ENCODE measurements around the gene RNF169. TPM values are rescaled to one million over a fixed set of nuclear protein-coding genes. Genes with fewer than 3 reads are reported as not detected.

The RNF169 gene
- total and polyA plus RNA-seq, 2 donors (not counting 1 experiment from before 2014, with no cell fraction given): 6.7 to 28.4 TPM

DNA sequence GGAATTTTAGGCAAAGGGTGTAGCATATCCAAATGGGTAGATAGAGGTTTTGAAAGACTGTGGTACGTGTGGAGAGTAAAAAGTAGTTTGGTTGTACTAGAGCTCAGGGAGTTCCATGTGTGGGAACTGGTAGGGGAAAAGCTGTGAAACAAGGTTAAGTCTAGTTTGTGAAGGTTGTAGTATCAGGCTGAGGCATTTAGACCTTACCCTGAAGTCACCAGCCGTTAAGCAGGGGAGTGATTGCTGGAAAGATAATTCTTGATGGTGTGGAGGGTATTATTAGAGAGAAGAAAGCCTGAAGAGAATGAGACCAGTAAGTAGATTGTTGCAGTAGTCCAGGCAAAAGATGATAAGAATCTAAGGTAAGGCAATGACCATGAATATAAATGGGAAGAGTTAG is 68.0 kb downstream of the RNF169 start:
- no peaks in the 10 kb centered on the region for H3K27me3 Mint-ChIP-seq
- DNase-seq (no peak), ATAC-seq (ENCODE audit: low read depth) (no peak)
- H3K36me3 ChIP-seq (replicated peaks in 1 of 2; ENCODE audit: control extremely low read depth in 1 of 2, control insufficient read depth in 1 of 2, extremely low read depth in 1 of 2, insufficient read depth in 2 of 2, low read length in 1 of 2): peaks cover 18 to 57% of the 10 kb centered on the region in 2 experiments
- H3K27ac ChIP-seq (ENCODE audit: low read length in 2 of 2): no peak overlapping the region
- H3K4me1 ChIP-seq (ENCODE audit: control insufficient read depth in 2 of 2, insufficient read depth in 2 of 2, low read length in 2 of 2): no peaks in the 10 kb centered on the region
- ChIA-PET POLR2A (no interaction called here), CTCF (interaction anchor here (0.9 kb wide), 1 partner anchor 112 kb away, joined by 3 read pairs; no protein-coding TSS in a partner anchor)
- WGBS (ENCODE audit: insufficient coverage): 97% methylated on average over 2 of the region's 2 CpGs
- no peaks in the 10 kb centered on the region for H3K4me1 Mint-ChIP-seq
- peak overlapping the region; percentile 22 for H3K27ac Mint-ChIP-seq
- no peak overlapping the region for H3K4me3 ChIP-seq (ENCODE audit: control extremely low read depth in 1 of 5, extremely low read depth in 1 of 5, insufficient read depth in 1 of 5, low read depth in 2 of 5, low read length in 4 of 5)
- no peaks in the 10 kb centered on the region for H3K9me3 Mint-ChIP-seq (ENCODE audit: insufficient read depth)
- no peaks in the 10 kb centered on the region for H3K9me3 ChIP-seq (ENCODE audit: control extremely low read depth in 1 of 3, control insufficient read depth in 2 of 3, insufficient read depth in 1 of 3, low read length in 2 of 3)
- TF ChIP-seq, protein P1, sequence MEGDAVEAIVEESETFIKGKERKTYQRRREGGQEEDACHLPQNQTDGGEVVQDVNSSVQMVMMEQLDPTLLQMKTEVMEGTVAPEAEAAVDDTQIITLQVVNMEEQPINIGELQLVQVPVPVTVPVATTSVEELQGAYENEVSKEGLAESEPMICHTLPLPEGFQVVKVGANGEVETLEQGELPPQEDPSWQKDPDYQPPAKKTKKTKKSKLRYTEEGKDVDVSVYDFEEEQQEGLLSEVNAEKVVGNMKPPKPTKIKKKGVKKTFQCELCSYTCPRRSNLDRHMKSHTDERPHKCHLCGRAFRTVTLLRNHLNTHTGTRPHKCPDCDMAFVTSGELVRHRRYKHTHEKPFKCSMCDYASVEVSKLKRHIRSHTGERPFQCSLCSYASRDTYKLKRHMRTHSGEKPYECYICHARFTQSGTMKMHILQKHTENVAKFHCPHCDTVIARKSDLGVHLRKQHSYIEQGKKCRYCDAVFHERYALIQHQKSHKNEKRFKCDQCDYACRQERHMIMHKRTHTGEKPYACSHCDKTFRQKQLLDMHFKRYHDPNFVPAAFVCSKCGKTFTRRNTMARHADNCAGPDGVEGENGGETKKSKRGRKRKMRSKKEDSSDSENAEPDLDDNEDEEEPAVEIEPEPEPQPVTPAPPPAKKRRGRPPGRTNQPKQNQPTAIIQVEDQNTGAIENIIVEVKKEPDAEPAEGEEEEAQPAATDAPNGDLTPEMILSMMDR (IDR thresholded peaks at IDR 0.05): no peak
- TF ChIP-seq EZH2 (IDR thresholded peaks at IDR 0.05; ENCODE audit: borderline replicate concordance, insufficient read depth, low read depth, low read length, poor library complexity, severe bottlenecking): no peak
- no peak overlapping the region for H3K9ac ChIP-seq (ENCODE audit: low read length)
- no peak overlapping the region for H3K4me3 Mint-ChIP-seq
- peaks cover 7% of the 10 kb centered on the region for H4K20me1 ChIP-seq (ENCODE audit: control insufficient read depth, insufficient read depth, low read length, poor library complexity, severe bottlenecking)
- no peaks in the 10 kb centered on the region for H3K27me3 ChIP-seq (replicated peaks in 1 of 4; ENCODE audit: control extremely low read depth in 1 of 4, control insufficient read depth in 3 of 4, insufficient read depth in 4 of 4, low read length in 3 of 4)
- H3K79me2 ChIP-seq (ENCODE audit: control insufficient read depth, insufficient read depth, low read length): peaks cover 21% of the 10 kb centered on the region
- intact Hi-C loops (cut with micrococcal nuclease): no loop called here
- no peak overlapping the region for H3K4me2 ChIP-seq (replicated peaks; ENCODE audit: low read depth, low read length, poor library complexity, severe bottlenecking)
- H2AFZ ChIP-seq (ENCODE audit: insufficient read depth, low read depth, low read length, poor library complexity, severe bottlenecking): no peak overlapping the region

GRCh38 chr11:74818283-74818946 is 69.8 kb downstream of the RNF169 start:
- no peak overlapping the region for H3K4me3 ChIP-seq (ENCODE audit: control extremely low read depth in 1 of 5, extremely low read depth in 1 of 5, insufficient read depth in 1 of 5, low read depth in 2 of 5, low read length in 4 of 5)
- WGBS (ENCODE audit: insufficient coverage): no CpG with 5 or more reads among the region's 3 CpGs
- no peak overlapping the region for H3K4me2 ChIP-seq (replicated peaks; ENCODE audit: low read depth, low read length, poor library complexity, severe bottlenecking)
- no peaks in the 10 kb centered on the region for H3K4me1 Mint-ChIP-seq
- ChIA-PET CTCF (no interaction called here), POLR2A (no interaction called here)
- H3K9ac ChIP-seq (ENCODE audit: low read length): no peak overlapping the region
- no peak overlapping the region for H3K27ac ChIP-seq (ENCODE audit: low read length in 2 of 2)
- H3K36me3 ChIP-seq (replicated peaks in 1 of 2; ENCODE audit: control extremely low read depth in 1 of 2, control insufficient read depth in 1 of 2, extremely low read depth in 1 of 2, insufficient read depth in 2 of 2, low read length in 1 of 2): peaks cover 14 to 64% of the 10 kb centered on the region in 2 experiments
- H3K27me3 Mint-ChIP-seq: no peaks in the 10 kb centered on the region
- H3K4me3 Mint-ChIP-seq: no peak overlapping the region
- DNase-seq: no peak
- peaks cover 18% of the 10 kb centered on the region for H3K79me2 ChIP-seq (ENCODE audit: control insufficient read depth, insufficient read depth, low read length)
- H4K20me1 ChIP-seq (ENCODE audit: control insufficient read depth, insufficient read depth, low read length, poor library complexity, severe bottlenecking): peaks cover 7% of the 10 kb centered on the region
- no peaks in the 10 kb centered on the region for H3K4me1 ChIP-seq (ENCODE audit: control insufficient read depth in 2 of 2, insufficient read depth in 2 of 2, low read length in 2 of 2)
- peaks cover 0 to 2% (median 0%) of the 10 kb centered on the region in 3 donors for H3K9me3 ChIP-seq (ENCODE audit: control extremely low read depth in 1 of 3, control insufficient read depth in 2 of 3, insufficient read depth in 1 of 3, low read length in 2 of 3)
- H2AFZ ChIP-seq (ENCODE audit: insufficient read depth, low read depth, low read length, poor library complexity, severe bottlenecking): no peak overlapping the region
- H3K27ac Mint-ChIP-seq: no peak overlapping the region
- TF ChIP-seq, protein P1 (IDR thresholded peaks at IDR 0.05): no peak
- no peak for TF ChIP-seq EZH2 (IDR thresholded peaks at IDR 0.05; ENCODE audit: borderline replicate concordance, insufficient read depth, low read depth, low read length, poor library complexity, severe bottlenecking)
- intact Hi-C loops (cut with micrococcal nuclease): no loop called here
- no peaks in the 10 kb centered on the region for H3K9me3 Mint-ChIP-seq (ENCODE audit: insufficient read depth)
- no peak for ATAC-seq (ENCODE audit: low read depth)
- no peaks in the 10 kb centered on the region for H3K27me3 ChIP-seq (replicated peaks in 1 of 4; ENCODE audit: control extremely low read depth in 1 of 4, control insufficient read depth in 3 of 4, insufficient read depth in 4 of 4, low read length in 3 of 4)
